Urothelium cell line (cell line): ENCODE results near the gene TRPM6.
"Not testable (repeated sequence)": the region's sequence is repeated elsewhere in the genome, so short reads cannot be mapped to it uniquely, and the experiment has no call there.

Experiments used
- DNase-seq: peaks from one replicate; pipeline ENCODE4 v3.0.0; 2011; ENCODE audit warnings: low spot score, mixed read lengths
- FAIRE-seq: peaks from 2 replicates; lab custom pipeline; 2011; peaks lifted over from hg19 to GRCh38; lab: Jason Lieb, UNC

TRPM6 gene

GRCh38 chr9:74860247-74860646 lies 27.5 kb downstream of the TRPM6 start:
- DNase-seq = not testable (repeated sequence)

GRCh38 chr9:74859786-74860185 lies 27.9 kb downstream of the TRPM6 start:
- no peak for FAIRE-seq

More at GRCh38 chr9:74860247-74860646, 27.5 kb downstream of the TRPM6 start:
- FAIRE-seq = not testable (repeated sequence)

GRCh38 chr9:74858751-74859414 lies 28.8 kb downstream of the TRPM6 start:
- DNase-seq (no peak), FAIRE-seq (no peak)

More at GRCh38 chr9:74859786-74860185, 27.9 kb downstream of the TRPM6 start:
- no peak for DNase-seq

- DNase-seq (no peak), FAIRE-seq (no peak)
These were observed 30.7 kb downstream of the TRPM6 start for GRCh38 chr9:74856989-74857388.

- no peak for FAIRE-seq
- DNase-seq = no peak
These were observed 32.6 kb downstream of the TRPM6 start for GRCh38 chr9:74855072-74855471.

GRCh38 chr9:74853024-74853423 lies 34.7 kb downstream of the TRPM6 start:
- DNase-seq, FAIRE-seq: not testable (repeated sequence)

GRCh38 chr9:74848153-74848525 lies 39.6 kb downstream of the TRPM6 start:
- DNase-seq (no peak), FAIRE-seq (no peak)

GRCh38 chr9:74847478-74848152 lies 40.1 kb downstream of the TRPM6 start:
- no peak for DNase-seq
- FAIRE-seq = no peak

- DNase-seq (peak; percentile 26), FAIRE-seq (no peak)
These were observed 41.0 kb downstream of the TRPM6 start for GRCh38 chr9:74846766-74847165.

GRCh38 chr9:74838351-74838750 lies 49.4 kb downstream of the TRPM6 start:
- FAIRE-seq = no peak
- no peak for DNase-seq

GRCh38 chr9:74824654-74825053 lies 63.1 kb downstream of the TRPM6 start:
- FAIRE-seq (no peak), DNase-seq (peak; percentile 25)

GRCh38 chr9:74821636-74822035 lies 66.1 kb downstream of the TRPM6 start:
- DNase-seq = peak; percentile 25
- FAIRE-seq = no peak

GRCh38 chr9:74817816-74818215 lies 69.9 kb downstream of the TRPM6 start:
- DNase-seq (no peak), FAIRE-seq (no peak)

GRCh38 chr9:74817281-74817810 lies 70.4 kb downstream of the TRPM6 start:
- no peak for DNase-seq
- no peak for FAIRE-seq

- DNase-seq (no peak), FAIRE-seq (no peak)
These were observed 77.5 kb downstream of the TRPM6 start for GRCh38 chr9:74810200-74810599.

GRCh38 chr9:74804018-74804385 lies 83.7 kb downstream of the TRPM6 start:
- FAIRE-seq (no peak), DNase-seq (peak; percentile 28)

GRCh38 chr9:74803376-74804017 lies 84.2 kb downstream of the TRPM6 start:
- FAIRE-seq (peak; percentile 44), DNase-seq (peak; percentile 40)

GRCh38 chr9:74800226-74800625 lies 87.5 kb downstream of the TRPM6 start:
- DNase-seq (no peak), FAIRE-seq (no peak)

GRCh38 chr9:74795803-74796202 lies 91.9 kb downstream of the TRPM6 start:
- FAIRE-seq (no peak), DNase-seq (no peak)

- DNase-seq (no peak), FAIRE-seq (no peak)
These were observed 92.6 kb downstream of the TRPM6 start for GRCh38 chr9:74795081-74795480.

- FAIRE-seq (no peak), DNase-seq (no peak)
These were observed 103.2 kb downstream of the TRPM6 start for GRCh38 chr9:74784506-74784905.

GRCh38 chr9:74783408-74783807 lies 104.3 kb downstream of the TRPM6 start:
- DNase-seq (peak; percentile 60), FAIRE-seq (no peak)
